Esophagus muscularis mucosa (tissue), 4 donors: ENCODE results near the gene PRKAG2. TPM values are rescaled to one million over a fixed set of nuclear protein-coding genes. Genes with fewer than 3 reads are reported as not detected.

ENCODE experiments used
- DNase-seq: peaks from one replicate; pipeline ENCODE4 v3.0.0-alpha.2; 2017; ENCODE audit errors: extremely low spot score
- H3K27ac ChIP-seq, 4 donors: fragments of 200-600 bp; sonication (generic); replicated peaks in 1 of 4; 1 replicate in 3 of 4; 2 replicates in 1 of 4; pipeline ENCODE4 v1.5.1; 2016 to 2019; ENCODE audit warnings: mild to moderate bottlenecking in 1 of 4
- H3K27me3 ChIP-seq, 4 donors: fragments of 200-600 bp; sonication (generic); one replicate each; pipeline versions ENCODE4 v1.5.1 to v1.6.0; 2016 to 2019
- H3K36me3 ChIP-seq, 4 donors: fragments of 200-600 bp; sonication (generic); one replicate each; pipeline ENCODE4 v1.5.1; 2016 to 2019
- H3K4me1 ChIP-seq, 4 donors: fragments of 200-600 bp; sonication (generic); one replicate each; pipeline ENCODE4 v1.5.1; 2016 to 2019
- H3K4me3 ChIP-seq, 4 donors: fragments of 200-600 bp; sonication (generic); 1 replicate in 2 of 4; 2 replicates in 2 of 4; pipeline ENCODE4 v1.5.1; 2016 to 2019; ENCODE audit warnings: mild to moderate bottlenecking in 4 of 4, moderate library complexity in 1 of 4
- H3K9me3 ChIP-seq, 4 donors: fragments of 200-600 bp; sonication (generic); 1 replicate in 3 of 4; 2 replicates in 1 of 4; pipeline ENCODE4 v1.5.1; 2016 to 2019
- EP300 ChIP-seq: sonication (generic); formaldehyde crosslinking; IDR thresholded peaks from one replicate; pipeline ENCODE4 v1.6.1; 2017; ENCODE audit warnings: antibody characterized with exemption
- POLR2A ChIP-seq: fragments of 450-650 bp; IDR thresholded peaks from one replicate; pipeline ENCODE4 v1.6.1; 2017; ENCODE audit warnings: antibody characterized with exemption, moderate library complexity, mild to moderate bottlenecking, low read depth
- POLR2AphosphoS5 ChIP-seq, 2 donors: sonication (generic); formaldehyde crosslinking; IDR thresholded peaks; one replicate each; pipeline ENCODE4 v1.6.1; 2017; ENCODE audit warnings: antibody characterized with exemption in 2 of 2
- WGBS: methylation state at CpG from one replicate; pipeline ENCODE4 v1.1.5; 2018; 5-methylcytosine and 5-hydroxymethylcytosine counted together
- intact Hi-C: fragments of 100-400 bp; cut with DNase I; formaldehyde crosslinking; loops from one replicate; pipeline ENCODE4 v1.15.1; 2023
- total RNA-seq, 4 donors: library from RNA; depleted of rRNA; stranded (reverse); fragments of >200 nt; gene quantifications; one replicate each; pipeline versions ENCODE4 v1.1.0 to v1.2.1, GENCODE V29; 2016
- TF ChIP-seq, protein P1 (sequence below), 3 experiments: fragments of 200-600 bp in 2 of 3; fragments of 450-650 bp in 1 of 3; sonication (generic) in 2 of 3; IDR thresholded peaks; one replicate each; pipeline ENCODE4 v1.5.1; 2017 to 2019; ENCODE audit warnings: antibody characterized with exemption in 3 of 3, mild to moderate bottlenecking in 2 of 3, moderate library complexity in 1 of 3

The PRKAG2 gene
- total RNA-seq, 4 donors from 2014 or later = 51.3 to 97.2 (median 77.5) TPM

DNA sequence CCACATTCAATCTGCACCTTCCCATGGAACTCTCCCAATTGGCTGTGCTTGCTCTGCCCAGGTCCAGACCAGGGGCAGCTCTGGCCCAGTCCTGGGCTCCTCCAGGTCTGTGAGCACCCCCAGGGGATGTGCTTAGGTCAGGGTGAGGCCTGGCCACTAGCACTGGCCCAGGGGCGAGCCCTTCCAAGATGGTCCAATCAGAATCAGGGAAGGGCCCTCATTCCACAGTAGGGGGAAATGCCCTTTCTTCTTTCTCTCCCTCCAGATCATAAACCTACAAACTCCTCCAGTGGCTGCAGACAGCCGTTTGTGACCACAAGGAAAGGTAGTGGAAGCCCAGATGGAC, 157.0 kb downstream of the PRKAG2 start:
- DNase-seq = no peak
- Histone ChIP-seq H3K4me3 (no peak overlapping the region), H3K4me1 (peaks cover 25 to 63% (median 41%) of the 10 kb centered on the region in 4 donors), H3K27ac (no peak overlapping the region), H3K36me3 (no peaks in the 10 kb centered on the region), H3K9me3 (no peaks in the 10 kb centered on the region), H3K27me3 (no peaks in the 10 kb centered on the region)
- intact Hi-C loops = no loop called here
- TF ChIP-seq, protein P1, sequence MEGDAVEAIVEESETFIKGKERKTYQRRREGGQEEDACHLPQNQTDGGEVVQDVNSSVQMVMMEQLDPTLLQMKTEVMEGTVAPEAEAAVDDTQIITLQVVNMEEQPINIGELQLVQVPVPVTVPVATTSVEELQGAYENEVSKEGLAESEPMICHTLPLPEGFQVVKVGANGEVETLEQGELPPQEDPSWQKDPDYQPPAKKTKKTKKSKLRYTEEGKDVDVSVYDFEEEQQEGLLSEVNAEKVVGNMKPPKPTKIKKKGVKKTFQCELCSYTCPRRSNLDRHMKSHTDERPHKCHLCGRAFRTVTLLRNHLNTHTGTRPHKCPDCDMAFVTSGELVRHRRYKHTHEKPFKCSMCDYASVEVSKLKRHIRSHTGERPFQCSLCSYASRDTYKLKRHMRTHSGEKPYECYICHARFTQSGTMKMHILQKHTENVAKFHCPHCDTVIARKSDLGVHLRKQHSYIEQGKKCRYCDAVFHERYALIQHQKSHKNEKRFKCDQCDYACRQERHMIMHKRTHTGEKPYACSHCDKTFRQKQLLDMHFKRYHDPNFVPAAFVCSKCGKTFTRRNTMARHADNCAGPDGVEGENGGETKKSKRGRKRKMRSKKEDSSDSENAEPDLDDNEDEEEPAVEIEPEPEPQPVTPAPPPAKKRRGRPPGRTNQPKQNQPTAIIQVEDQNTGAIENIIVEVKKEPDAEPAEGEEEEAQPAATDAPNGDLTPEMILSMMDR (IDR thresholded peaks at IDR 0.05) = no peak
- no peak for TF ChIP-seq EP300
- no peak for TF ChIP-seq POLR2A
- 92% methylated on average over 2 of the region's 2 CpGs for WGBS

DNA sequence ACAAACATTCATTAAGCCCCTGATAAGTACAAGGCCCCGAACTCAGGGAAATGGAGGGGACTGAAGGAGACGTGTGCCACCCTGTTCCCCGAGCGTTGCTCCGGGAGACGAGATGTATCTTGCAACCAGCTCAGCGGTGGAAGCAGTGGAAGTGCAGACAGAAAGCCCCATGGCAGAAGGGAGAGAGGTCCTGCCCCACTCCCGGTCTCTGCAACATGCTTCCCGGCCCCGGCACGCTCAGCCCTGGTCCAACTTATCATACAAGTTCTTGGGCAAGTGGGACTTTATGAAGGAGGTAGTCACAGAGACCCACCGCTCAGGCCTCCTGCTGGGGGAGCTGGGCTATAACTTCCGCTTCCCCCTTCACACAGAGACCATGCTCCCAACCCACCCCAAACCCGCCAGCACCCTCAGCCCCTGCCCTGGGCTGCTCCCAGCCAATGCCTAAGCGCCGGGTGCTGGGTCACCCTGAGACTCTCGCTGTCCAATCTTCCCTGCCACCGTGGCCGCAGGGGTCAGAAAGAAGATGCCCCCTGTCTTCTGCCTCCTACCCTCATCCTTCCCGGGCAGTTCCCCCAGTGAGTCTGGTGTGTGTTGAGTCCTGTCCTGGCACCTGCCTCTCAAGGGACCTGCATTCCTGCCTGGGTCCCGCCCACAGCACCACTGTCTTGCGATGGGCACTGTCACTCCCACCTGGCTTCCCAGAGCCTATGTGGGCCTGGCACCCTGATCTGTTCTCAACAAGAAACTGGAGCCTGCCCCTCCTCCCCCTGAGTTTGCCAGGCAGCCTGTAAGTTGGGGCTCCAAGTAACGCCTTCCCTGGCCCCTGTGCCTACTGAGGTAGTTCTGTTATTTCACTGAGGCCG, 157.7 kb downstream of the PRKAG2 start:
- no peak overlapping the region for H3K27ac ChIP-seq
- H3K27me3 ChIP-seq = no peaks in the 10 kb centered on the region
- intact Hi-C loops = no loop called here
- H3K4me1 ChIP-seq = peaks cover 25 to 57% (median 41%) of the 10 kb centered on the region in 4 donors
- WGBS = 95% methylated on average over 22 of the region's 24 CpGs
- H3K9me3 ChIP-seq = no peaks in the 10 kb centered on the region
- TF ChIP-seq, protein P1 (IDR thresholded peaks at IDR 0.05) = no peak
- no peak for TF ChIP-seq POLR2A
- no peak for DNase-seq
- no peaks in the 10 kb centered on the region for H3K36me3 ChIP-seq
- no peak overlapping the region for H3K4me3 ChIP-seq

DNA sequence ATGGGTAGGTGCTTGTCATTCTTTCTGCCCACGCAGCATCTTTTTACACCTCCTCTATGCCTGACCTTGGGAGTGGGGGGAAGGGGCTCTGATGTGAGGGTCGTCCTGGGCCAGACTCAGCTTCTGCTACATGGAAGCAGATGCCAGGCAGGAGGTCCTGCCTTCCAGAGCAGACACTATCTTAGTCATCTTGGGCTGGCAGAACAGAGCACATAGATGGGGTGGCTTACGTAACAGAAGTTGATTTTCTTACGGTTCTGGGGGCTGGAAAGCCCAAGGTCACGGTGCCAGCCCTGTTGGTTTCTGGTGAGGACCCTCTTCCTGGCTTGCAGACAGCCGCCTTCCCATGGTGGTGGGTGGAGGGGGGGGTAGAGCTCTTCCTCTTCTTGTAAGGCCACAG, 159.0 kb downstream of the PRKAG2 start:
- TF ChIP-seq EP300 (no peak), POLR2AphosphoS5 (IDR thresholded peaks at IDR 0.05) (no peak), POLR2A (no peak)
- TF ChIP-seq, protein P1 (IDR thresholded peaks at IDR 0.05) = no peak
- H3K4me1 ChIP-seq = peaks cover 26 to 58% (median 41%) of the 10 kb centered on the region in 4 donors

DNA sequence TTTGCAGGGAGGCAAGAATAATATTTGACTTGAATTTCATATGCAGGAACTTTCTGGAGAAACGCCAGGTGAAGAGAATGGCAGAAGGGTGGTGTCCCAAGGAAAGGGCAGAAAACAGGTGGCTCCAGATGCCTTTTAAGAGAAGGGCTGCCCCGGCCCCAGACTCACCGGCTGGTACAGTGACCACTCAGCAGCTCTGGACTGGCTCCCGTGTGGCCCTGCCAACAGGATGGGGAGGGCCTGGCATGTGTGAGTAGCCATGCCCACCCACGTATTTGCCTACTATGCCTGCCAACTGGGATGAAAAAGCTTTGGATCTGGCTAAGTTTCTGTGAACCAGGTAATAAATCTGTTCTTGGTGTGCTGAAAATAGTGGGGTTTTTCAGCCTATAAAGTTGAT, 159.5 kb downstream of the PRKAG2 start:
- DNase-seq = no peak
- TF ChIP-seq POLR2AphosphoS5 (IDR thresholded peaks at IDR 0.05) (no peak), POLR2A (no peak), EP300 (no peak)
- TF ChIP-seq, protein P1 (IDR thresholded peaks at IDR 0.05) = no peak
- WGBS = 50% methylated on average over 4 of the region's 5 CpGs
- Histone ChIP-seq H3K27me3 (no peaks in the 10 kb centered on the region), H3K4me3 (no peak overlapping the region), H3K27ac (no peak overlapping the region), H3K36me3 (no peaks in the 10 kb centered on the region), H3K9me3 (no peaks in the 10 kb centered on the region), H3K4me1 (peaks cover 31 to 60% (median 46%) of the 10 kb centered on the region in 4 donors)
- intact Hi-C loops = no loop called here

More for the DNA sequence above, 159.0 kb downstream of the PRKAG2 start:
- Histone ChIP-seq H3K36me3 (no peaks in the 10 kb centered on the region), H3K27ac (no peak overlapping the region), H3K9me3 (no peaks in the 10 kb centered on the region), H3K27me3 (no peaks in the 10 kb centered on the region), H3K4me3 (no peak overlapping the region)
- no peak for DNase-seq
- 100% methylated on average over 6 of the region's 6 CpGs for WGBS
- intact Hi-C loops = no loop called here
